Measurements from ENCODE around the gene AHCYL2.
A peak's percentile ranks its signal among the peaks of the same experiment; 100 is the strongest.

AHCYL2 gene

DNA sequence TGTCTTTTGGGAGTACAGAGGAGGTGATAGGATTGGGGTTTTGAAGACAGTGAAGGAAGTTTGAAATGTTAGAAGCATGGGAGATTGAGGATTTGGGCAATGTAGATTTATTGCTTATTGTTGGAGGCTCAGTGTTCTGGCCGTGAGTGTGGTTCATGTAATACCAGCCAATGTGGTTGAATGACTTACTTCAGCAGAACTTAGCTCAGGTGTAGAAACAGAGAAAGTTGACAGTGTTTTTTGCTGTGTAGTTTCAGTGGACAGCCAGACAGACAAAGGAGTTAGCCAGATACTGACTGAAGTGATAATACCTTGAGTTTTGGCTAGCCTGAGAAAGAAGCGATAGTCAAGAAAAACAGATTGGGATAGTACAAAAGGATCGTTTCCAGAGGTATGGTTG, 88.5 kb downstream of the AHCYL2 start:
- no peaks in the 10 kb centered on the region for H3K27me3 ChIP-seq (replicated peaks)
- no peak for DNase-seq
- H3K4me3 ChIP-seq (ENCODE audit: low read depth, low read length): no peak overlapping the region
- H3K27ac ChIP-seq: no peak overlapping the region
- H3K36me3 ChIP-seq (replicated peaks): no peaks in the 10 kb centered on the region
- TF ChIP-seq, protein P1, sequence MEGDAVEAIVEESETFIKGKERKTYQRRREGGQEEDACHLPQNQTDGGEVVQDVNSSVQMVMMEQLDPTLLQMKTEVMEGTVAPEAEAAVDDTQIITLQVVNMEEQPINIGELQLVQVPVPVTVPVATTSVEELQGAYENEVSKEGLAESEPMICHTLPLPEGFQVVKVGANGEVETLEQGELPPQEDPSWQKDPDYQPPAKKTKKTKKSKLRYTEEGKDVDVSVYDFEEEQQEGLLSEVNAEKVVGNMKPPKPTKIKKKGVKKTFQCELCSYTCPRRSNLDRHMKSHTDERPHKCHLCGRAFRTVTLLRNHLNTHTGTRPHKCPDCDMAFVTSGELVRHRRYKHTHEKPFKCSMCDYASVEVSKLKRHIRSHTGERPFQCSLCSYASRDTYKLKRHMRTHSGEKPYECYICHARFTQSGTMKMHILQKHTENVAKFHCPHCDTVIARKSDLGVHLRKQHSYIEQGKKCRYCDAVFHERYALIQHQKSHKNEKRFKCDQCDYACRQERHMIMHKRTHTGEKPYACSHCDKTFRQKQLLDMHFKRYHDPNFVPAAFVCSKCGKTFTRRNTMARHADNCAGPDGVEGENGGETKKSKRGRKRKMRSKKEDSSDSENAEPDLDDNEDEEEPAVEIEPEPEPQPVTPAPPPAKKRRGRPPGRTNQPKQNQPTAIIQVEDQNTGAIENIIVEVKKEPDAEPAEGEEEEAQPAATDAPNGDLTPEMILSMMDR (IDR thresholded peaks at IDR 0.05; ENCODE audit: low read depth, low read length, missing control alignments): no peak
- in situ Hi-C loops (cut with HindIII; ENCODE audit: low pct_ligation_motif_present, low sequenced_read_pairs): no loop called here

DNA sequence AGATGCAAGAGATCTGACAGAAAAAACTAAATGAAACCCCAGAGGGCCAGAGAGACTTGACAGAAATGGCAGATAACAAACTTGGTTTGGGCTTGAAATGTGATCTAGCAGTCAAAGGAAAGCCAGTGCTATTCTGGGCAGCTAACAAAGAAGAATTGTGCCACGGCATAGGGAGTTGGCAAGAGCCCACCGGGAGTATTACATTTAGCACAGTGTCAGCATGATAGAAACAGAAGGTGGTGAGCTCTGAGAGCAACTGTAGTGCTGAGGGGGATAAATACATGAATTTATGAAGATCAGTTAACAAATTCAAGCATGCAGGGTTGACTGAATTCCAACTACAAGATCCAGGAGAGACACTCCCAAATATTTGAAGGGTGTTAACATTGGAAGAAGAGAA, 91.1 kb downstream of the AHCYL2 start:
- Histone ChIP-seq H3K4me3 (ENCODE audit: low read depth, low read length) (no peak overlapping the region), H3K27me3 (replicated peaks) (no peaks in the 10 kb centered on the region), H3K27ac (no peak overlapping the region), H3K36me3 (replicated peaks) (no peaks in the 10 kb centered on the region)
- TF ChIP-seq, protein P1 (IDR thresholded peaks at IDR 0.05; ENCODE audit: low read depth, low read length, missing control alignments): no peak
- DNase-seq: no peak
- in situ Hi-C loops (cut with HindIII; ENCODE audit: low pct_ligation_motif_present, low sequenced_read_pairs): no loop called here

DNA sequence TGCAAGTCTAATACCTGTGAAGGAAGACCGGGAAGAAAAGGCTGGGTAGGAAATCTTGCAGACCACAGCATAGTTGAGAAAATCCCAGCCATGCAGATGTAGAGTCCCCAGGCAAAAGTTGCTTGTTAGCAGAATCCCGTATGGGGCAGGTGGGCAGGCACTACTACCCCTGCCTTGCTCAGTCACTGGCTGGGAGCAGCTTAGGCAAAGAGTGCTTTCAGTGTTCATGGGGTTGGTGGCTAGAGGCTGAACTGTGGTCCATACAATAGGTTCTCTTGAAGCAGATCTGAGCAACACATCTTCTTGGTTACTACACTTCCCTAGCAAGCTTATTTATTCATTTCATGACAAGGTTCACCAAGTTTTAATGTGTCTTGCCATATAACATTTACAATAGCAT, 92.6 kb downstream of the AHCYL2 start:
- in situ Hi-C loops (cut with HindIII; ENCODE audit: low pct_ligation_motif_present, low sequenced_read_pairs): no loop called here

DNA sequence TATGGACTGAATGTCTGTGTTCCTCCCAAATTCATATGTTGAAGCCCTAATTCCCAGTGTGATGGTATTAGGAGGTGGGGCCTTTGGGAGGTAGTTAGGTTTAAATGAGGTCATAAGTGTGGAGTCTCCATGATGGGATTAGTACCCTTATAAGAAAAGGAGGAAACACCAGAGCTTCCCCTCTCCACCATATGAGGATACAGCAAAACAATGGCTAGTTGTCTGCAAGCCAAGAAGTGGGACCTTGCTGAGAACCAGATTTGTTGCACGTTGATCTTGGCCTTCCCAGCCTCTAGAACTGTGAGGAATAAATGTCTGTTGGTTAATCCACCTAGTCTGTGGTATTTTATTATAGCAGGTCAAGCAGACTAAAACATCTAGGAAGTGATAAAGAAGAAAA, 102.2 kb downstream of the AHCYL2 start:
- no peak for DNase-seq
- in situ Hi-C loops (cut with HindIII; ENCODE audit: low pct_ligation_motif_present, low sequenced_read_pairs): no loop called here
- TF ChIP-seq, protein P1 (IDR thresholded peaks at IDR 0.05; ENCODE audit: low read depth, low read length, missing control alignments): no peak
- H3K4me3 ChIP-seq (ENCODE audit: low read depth, low read length): no peak overlapping the region
- H3K27me3 ChIP-seq (replicated peaks): no peaks in the 10 kb centered on the region
- H3K36me3 ChIP-seq (replicated peaks): no peaks in the 10 kb centered on the region
- no peak overlapping the region for H3K27ac ChIP-seq

More for the DNA sequence above, 92.6 kb downstream of the AHCYL2 start:
- H3K36me3 ChIP-seq (replicated peaks): no peaks in the 10 kb centered on the region
- DNase-seq: no peak
- H3K4me3 ChIP-seq (ENCODE audit: low read depth, low read length): no peak overlapping the region
- no peaks in the 10 kb centered on the region for H3K27me3 ChIP-seq (replicated peaks)
- H3K27ac ChIP-seq: no peak overlapping the region
- TF ChIP-seq, protein P1 (IDR thresholded peaks at IDR 0.05; ENCODE audit: low read depth, low read length, missing control alignments): no peak

DNA sequence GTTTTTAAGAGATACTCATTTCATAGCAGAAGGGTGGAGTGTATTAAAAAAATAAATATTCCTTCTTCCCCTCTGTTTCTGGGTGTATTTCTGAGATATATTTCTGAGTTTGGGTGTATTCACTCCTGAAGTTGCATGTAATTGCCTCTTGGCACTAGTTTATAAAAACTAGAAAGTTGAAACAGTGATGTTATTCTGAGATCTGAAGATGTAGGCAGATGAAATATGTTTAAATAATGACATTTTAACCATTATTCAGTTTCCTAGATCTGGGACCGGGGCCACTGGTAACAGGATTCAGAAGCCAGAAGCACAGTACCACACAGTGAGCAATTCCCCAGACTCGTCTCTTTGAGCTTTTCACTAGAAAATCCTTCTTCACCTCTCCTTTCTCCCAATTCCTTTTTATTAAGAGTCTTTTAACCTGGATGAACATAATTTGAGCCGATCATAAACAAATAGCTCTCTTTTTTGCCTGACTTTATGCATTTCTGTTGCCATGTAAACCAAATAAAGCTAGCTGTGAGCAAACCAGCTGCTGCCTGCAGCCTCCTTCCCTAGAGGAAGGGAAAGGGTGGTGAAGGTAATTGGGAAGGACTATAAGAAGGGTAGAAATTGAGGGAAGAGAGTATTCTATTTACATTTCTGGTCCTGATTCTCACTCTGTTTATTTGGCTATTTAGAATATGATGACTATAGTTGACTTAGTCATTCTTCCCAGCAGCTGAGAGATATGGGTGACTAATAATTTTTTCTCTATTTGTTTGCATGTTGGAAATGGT, 107.6 kb downstream of the AHCYL2 start:
- Histone ChIP-seq H3K36me3 (replicated peaks) (no peaks in the 10 kb centered on the region), H3K27ac (peak overlapping the region; percentile 25), H3K4me3 (ENCODE audit: low read depth, low read length) (no peak overlapping the region), H3K27me3 (replicated peaks) (no peaks in the 10 kb centered on the region)
- in situ Hi-C loops (cut with HindIII; ENCODE audit: low pct_ligation_motif_present, low sequenced_read_pairs): no loop called here
- peak; percentile 4 for DNase-seq
- TF ChIP-seq, protein P1 (IDR thresholded peaks at IDR 0.05; ENCODE audit: low read depth, low read length, missing control alignments): no peak

DNA sequence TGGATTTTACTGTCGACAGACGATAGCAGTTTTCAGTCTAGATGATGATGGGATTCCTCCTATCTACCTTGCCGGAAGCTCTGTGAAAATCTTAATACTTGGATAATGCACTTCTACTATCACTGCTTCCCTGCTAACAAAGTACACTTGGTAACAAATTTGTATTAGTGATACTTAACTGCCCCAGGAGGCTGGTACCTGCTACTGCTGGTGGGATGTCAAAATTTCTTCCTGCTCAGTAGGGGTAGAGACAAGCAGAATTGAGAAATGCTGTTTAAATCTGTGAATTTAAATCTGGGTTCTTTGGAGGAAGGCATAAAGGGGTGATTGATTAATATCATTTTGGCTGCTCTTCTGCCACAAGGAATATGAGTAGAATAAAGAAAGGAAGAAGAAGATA, 109.6 kb downstream of the AHCYL2 start:
- in situ Hi-C loops (cut with HindIII; ENCODE audit: low pct_ligation_motif_present, low sequenced_read_pairs): no loop called here
- no peak for DNase-seq
- H3K27me3 ChIP-seq (replicated peaks): no peaks in the 10 kb centered on the region
- H3K4me3 ChIP-seq (ENCODE audit: low read depth, low read length): no peak overlapping the region
- TF ChIP-seq, protein P1 (IDR thresholded peaks at IDR 0.05; ENCODE audit: low read depth, low read length, missing control alignments): no peak
- no peak overlapping the region for H3K27ac ChIP-seq
- H3K36me3 ChIP-seq (replicated peaks): no peaks in the 10 kb centered on the region

Measured in brain microvascular endothelial cell (primary cell).